Measurements from ENCODE around the gene FRAS1.

DNA sequence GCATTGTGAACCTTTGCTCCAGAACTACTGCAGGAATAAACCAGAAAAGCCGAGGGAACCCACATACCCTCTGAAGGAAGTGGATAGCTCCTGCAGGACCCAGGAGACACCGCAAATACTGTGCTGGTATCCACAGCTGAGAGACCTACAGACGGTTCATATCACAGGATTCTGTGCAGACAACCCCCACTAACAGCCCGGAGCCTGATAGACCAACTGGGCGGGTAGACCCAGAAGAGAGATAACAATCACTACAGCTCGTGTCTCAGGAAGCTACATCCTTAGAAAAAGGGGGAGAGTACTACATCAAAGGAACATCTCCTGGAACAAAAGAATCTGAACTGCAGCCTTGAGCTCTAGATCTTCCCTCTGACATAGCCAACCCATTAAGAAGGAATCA is 150.8 kb downstream of the FRAS1 start:
- TF ChIP-seq, protein P1, sequence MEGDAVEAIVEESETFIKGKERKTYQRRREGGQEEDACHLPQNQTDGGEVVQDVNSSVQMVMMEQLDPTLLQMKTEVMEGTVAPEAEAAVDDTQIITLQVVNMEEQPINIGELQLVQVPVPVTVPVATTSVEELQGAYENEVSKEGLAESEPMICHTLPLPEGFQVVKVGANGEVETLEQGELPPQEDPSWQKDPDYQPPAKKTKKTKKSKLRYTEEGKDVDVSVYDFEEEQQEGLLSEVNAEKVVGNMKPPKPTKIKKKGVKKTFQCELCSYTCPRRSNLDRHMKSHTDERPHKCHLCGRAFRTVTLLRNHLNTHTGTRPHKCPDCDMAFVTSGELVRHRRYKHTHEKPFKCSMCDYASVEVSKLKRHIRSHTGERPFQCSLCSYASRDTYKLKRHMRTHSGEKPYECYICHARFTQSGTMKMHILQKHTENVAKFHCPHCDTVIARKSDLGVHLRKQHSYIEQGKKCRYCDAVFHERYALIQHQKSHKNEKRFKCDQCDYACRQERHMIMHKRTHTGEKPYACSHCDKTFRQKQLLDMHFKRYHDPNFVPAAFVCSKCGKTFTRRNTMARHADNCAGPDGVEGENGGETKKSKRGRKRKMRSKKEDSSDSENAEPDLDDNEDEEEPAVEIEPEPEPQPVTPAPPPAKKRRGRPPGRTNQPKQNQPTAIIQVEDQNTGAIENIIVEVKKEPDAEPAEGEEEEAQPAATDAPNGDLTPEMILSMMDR (conservative IDR thresholded peaks at IDR 0.05): no peak
- no peak for TF ChIP-seq EZH2 (IDR thresholded peaks at IDR 0.05; ENCODE audit: low read depth)
